Subcutaneous abdominal adipose tissue (tissue), 5 donors: ENCODE data around the gene DUS1L.

Source experiments
- H3K27ac ChIP-seq: one replicate; pipeline ENCODE4 v1.7.0; 2013; ENCODE audit warnings: low read depth, mild to moderate bottlenecking, inconsistent platforms, low read length, moderate library complexity
- H3K27me3 ChIP-seq, 5 donors: one replicate each; pipeline ENCODE4 v1.7.0; 2013; ENCODE audit warnings: low read length in 5 of 5, inconsistent platforms in 1 of 5; ENCODE audit not compliant: control insufficient read depth in 5 of 5, insufficient read depth in 4 of 5
- H3K36me3 ChIP-seq, 5 donors: one replicate each; pipeline ENCODE4 v1.7.0; 2013; ENCODE audit warnings: low read length in 5 of 5; ENCODE audit not compliant: control insufficient read depth in 5 of 5, insufficient read depth in 5 of 5
- H3K4me1 ChIP-seq, 5 donors: one replicate each; pipeline ENCODE4 v1.7.0; 2013; ENCODE audit warnings: low read length in 5 of 5, mild to moderate bottlenecking in 3 of 5, moderate library complexity in 1 of 5; ENCODE audit not compliant: control insufficient read depth in 5 of 5, insufficient read depth in 5 of 5
- H3K4me3 ChIP-seq, 5 donors: one replicate each; pipeline ENCODE4 v1.7.0; 2013; ENCODE audit warnings: low read length in 5 of 5, low read depth in 1 of 5
- H3K9ac ChIP-seq, 5 donors: one replicate each; pipeline ENCODE4 v1.7.0; 2013; ENCODE audit warnings: low read length in 5 of 5, mild to moderate bottlenecking in 4 of 5, moderate library complexity in 3 of 5
- H3K9me3 ChIP-seq, 5 donors: one replicate each; pipeline ENCODE4 v1.7.0; 2013; ENCODE audit warnings: low read length in 5 of 5; ENCODE audit not compliant: control insufficient read depth in 5 of 5
- donor health status: healthy.
- donor health status: healthy.
- donor health status: healthy.
- donor health status: healthy.
- donor health status: healthy.

The DUS1L gene

DNA sequence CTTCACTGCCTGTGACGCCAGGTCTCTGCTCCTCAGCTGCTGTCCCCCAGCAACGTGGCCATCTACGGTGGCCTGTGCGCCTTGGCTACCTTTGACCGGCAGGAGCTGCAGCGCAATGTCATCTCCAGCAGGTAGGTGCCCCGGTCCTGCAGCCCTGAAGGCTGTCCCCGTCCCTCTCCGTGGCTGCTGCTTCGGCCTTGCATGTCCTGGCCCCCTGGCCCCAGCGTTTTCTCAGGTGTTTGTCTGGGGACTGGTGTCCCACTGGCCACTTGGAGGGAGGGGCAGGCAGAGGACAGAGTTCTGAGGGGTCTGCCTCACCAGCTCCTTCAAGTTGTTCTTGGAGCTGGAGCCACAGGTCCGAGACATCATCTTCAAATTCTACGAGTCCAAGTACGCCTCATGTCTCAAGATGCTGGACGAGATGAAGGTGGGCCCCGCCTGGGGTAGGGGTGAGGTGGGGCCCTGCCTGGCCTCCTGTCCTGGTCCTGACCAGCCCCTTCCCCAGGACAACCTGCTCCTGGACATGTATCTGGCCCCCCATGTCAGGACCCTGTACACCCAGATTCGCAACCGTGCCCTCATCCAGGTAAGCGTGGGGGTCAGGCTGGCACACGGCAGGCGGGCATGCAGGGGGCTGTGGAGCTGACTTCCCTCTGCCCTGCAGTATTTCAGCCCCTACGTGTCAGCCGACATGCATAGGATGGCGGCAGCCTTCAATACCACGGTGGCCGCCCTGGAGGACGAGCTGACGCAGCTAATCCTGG lies 9.5 kb downstream of the DUS1L start:
- H3K9ac ChIP-seq = no peak overlapping the region
- no peaks in the 10 kb centered on the region for H3K9me3 ChIP-seq
- H3K4me3 ChIP-seq = no peak overlapping the region
- H3K27me3 ChIP-seq = no peaks in the 10 kb centered on the region
- no peak overlapping the region for H3K27ac ChIP-seq
- peaks cover 0 to 76% (median 74%) of the 10 kb centered on the region in 5 donors for H3K36me3 ChIP-seq
- H3K4me1 ChIP-seq = peaks cover 3 to 25% (median 20%) of the 10 kb centered on the region in 5 donors

DNA sequence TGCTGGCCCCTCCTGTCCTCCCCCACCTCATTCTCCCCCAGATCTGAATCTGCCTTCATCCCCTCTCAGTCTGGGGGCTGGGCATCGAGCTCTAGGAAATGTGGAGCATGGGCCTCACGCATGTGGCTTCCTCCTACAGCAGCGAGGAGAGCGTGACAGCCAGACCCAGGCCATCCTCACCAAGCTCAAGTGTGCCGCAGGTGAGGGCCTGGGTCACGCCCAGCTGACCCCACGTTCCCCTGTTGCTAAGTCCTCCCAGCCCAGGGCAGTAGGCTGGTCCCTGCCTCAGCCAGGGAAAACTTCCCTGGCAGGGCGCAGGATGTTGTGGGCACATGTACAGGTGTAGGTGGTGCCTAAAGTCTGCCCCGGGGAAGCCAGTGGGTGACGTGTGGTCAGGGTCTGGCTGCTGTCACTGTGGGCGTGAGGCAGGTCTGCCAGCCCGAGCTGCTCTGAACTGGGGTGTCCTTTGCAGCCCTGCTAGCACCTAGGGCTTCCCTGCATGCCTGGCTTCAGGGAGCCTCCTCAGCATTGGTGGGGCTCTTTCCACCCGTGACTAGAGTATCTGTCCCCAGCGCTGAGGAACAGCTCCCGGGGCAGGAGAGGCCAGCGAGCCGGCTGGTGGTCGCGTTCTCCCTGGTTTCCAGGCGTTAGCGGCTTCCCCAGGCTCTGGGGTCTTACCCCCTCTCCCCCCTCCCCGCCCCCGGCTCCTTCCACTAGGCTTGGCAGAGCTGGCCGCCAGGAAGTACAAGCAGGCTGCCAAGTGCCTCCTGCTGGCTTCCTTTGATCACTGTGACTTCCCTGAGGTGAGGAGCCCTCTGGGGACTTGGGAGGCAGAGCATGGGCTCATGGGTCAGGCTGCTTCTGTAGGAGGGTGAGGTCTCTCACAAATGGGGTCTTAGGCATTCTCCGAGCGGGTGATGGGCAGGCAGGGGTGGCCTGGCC lies 10.3 kb downstream of the DUS1L start:
- H3K36me3 ChIP-seq = peaks cover 0 to 68% (median 66%) of the 10 kb centered on the region in 5 donors
- H3K27ac ChIP-seq = no peak overlapping the region
- no peaks in the 10 kb centered on the region for H3K27me3 ChIP-seq
- no peak overlapping the region for H3K9ac ChIP-seq
- no peak overlapping the region for H3K4me3 ChIP-seq
- H3K9me3 ChIP-seq = no peaks in the 10 kb centered on the region
- peaks cover 3 to 33% (median 28%) of the 10 kb centered on the region in 5 donors for H3K4me1 ChIP-seq

GRCh38 chr17:82054351-82055022 lies 11.1 kb downstream of the DUS1L start:
- H3K4me3 ChIP-seq = no peak overlapping the region
- H3K36me3 ChIP-seq = peaks cover 0 to 67% (median 61%) of the 10 kb centered on the region in 5 donors
- H3K27ac ChIP-seq = no peak overlapping the region
- H3K4me1 ChIP-seq = peaks cover 3 to 39% (median 33%) of the 10 kb centered on the region in 5 donors
- no peak overlapping the region for H3K9ac ChIP-seq
- no peaks in the 10 kb centered on the region for H3K9me3 ChIP-seq
- no peaks in the 10 kb centered on the region for H3K27me3 ChIP-seq

DNA sequence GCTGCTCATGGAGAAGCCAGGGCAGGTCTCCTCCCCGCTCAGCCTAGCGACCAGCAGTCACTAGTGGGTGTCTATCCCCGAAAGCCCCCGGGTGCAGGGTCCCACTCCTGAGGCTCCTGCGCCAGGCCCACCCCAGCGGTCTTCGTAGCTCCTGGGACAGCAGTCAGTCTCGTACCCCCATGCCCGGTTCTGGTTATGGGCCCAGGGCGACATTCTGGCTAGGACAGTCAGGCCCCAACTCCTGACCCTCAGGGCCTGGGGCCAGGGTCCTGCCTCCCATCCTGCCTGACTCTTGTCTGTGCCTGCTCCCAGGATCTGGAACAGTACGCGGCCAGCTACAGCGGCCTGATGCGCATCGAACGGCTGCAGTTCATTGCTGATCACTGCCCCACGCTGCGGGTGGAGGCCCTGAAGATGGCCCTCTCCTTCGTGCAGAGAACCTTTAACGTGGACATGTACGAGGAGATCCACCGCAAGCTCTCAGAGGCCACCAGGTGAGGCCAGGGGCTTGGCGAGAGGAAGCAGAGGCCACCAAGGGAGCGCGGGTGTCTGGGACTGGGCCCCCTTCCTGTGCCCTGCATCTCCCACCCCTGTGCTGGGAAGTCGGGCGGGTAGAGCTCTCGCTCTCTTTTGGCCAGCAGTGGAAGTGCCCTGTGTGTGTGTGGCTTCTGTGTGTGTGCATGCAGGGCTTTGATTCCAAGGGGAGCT lies 11.9 kb downstream of the DUS1L start:
- Histone ChIP-seq H3K9me3 (no peaks in the 10 kb centered on the region), H3K27me3 (no peaks in the 10 kb centered on the region), H3K27ac (no peak overlapping the region), H3K4me3 (no peak overlapping the region), H3K9ac (peak overlapping the region in 1 of 5 donors; percentile 92), H3K36me3 (peaks cover 0 to 67% (median 58%) of the 10 kb centered on the region in 5 donors), H3K4me1 (peaks cover 3 to 39% (median 33%) of the 10 kb centered on the region in 5 donors)

- Histone ChIP-seq H3K9me3 (no peaks in the 10 kb centered on the region), H3K4me3 (peak overlapping the region in 2 of 5 donors; percentile 6 to 83), H3K27ac (no peak overlapping the region), H3K27me3 (no peaks in the 10 kb centered on the region), H3K4me1 (peaks cover 3 to 39% (median 33%) of the 10 kb centered on the region in 5 donors), H3K36me3 (peaks cover 0 to 66% (median 58%) of the 10 kb centered on the region in 5 donors), H3K9ac (peak overlapping the region in 2 of 5 donors; percentile 86 to 92)
Measured at GRCh38 chr17:82053130-82053529, 12.5 kb downstream of the DUS1L start.

DNA sequence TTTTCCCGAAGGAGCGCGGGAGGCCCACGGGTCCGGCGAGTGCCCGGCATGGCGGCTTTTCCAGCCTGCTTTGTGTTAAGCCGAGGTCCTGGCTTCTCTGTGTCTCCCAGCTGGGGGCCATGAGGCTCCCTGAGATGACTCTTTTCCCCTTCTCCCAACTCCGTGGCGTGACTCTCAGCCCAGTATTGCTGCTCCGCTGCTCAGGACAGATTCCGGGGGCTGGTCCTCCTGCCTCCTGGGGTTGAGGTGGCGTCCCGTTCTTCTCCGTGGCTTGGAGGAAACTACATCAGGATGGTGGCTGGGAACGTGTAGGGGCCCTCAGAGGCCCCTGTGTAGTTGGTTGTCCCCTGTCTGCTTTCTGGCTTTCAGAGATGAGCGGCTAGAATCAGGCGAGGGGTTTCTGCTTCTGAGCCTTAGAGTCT lies 13.0 kb downstream of the DUS1L start:
- no peak overlapping the region for H3K27ac ChIP-seq
- peak overlapping the region; percentile 68 to 92 (median 82) for H3K9ac ChIP-seq
- H3K4me3 ChIP-seq = peak overlapping the region; percentile 67 to 83 (median 79)
- H3K36me3 ChIP-seq = peaks cover 0 to 66% (median 58%) of the 10 kb centered on the region in 5 donors
- H3K9me3 ChIP-seq = no peaks in the 10 kb centered on the region
- peaks cover 3 to 39% (median 33%) of the 10 kb centered on the region in 5 donors for H3K4me1 ChIP-seq
- no peaks in the 10 kb centered on the region for H3K27me3 ChIP-seq

- peak within 1 kb of the TSS; percentile 67 to 83 (median 79) for H3K4me3 ChIP-seq
- H3K27ac ChIP-seq = no peak within 1 kb of the TSS
- peak within 1 kb of the TSS; percentile 68 to 92 (median 82) for H3K9ac ChIP-seq
- H3K27me3 ChIP-seq = no peaks in the 10 kb centered on the region
- peaks cover 4 to 39% (median 33%) of the 10 kb centered on the region in 5 donors for H3K4me1 ChIP-seq
- no peaks in the 10 kb centered on the region for H3K9me3 ChIP-seq
- H3K36me3 ChIP-seq = peaks cover 0 to 66% (median 57%) of the 10 kb centered on the region in 5 donors
Measured at GRCh38 chr17:82051776-82052637, 13.6 kb downstream of the DUS1L start, which contains the start of the genes GPS1 and RFNG. TSS of gene GPS1 (plus strand) at chr17:82051898. CDS start at chr17:82051932, 34 bp downstream. TSS of gene RFNG (minus strand) at chr17:82051811. CDS start at chr17:82051766, 45 bp downstream.

DNA sequence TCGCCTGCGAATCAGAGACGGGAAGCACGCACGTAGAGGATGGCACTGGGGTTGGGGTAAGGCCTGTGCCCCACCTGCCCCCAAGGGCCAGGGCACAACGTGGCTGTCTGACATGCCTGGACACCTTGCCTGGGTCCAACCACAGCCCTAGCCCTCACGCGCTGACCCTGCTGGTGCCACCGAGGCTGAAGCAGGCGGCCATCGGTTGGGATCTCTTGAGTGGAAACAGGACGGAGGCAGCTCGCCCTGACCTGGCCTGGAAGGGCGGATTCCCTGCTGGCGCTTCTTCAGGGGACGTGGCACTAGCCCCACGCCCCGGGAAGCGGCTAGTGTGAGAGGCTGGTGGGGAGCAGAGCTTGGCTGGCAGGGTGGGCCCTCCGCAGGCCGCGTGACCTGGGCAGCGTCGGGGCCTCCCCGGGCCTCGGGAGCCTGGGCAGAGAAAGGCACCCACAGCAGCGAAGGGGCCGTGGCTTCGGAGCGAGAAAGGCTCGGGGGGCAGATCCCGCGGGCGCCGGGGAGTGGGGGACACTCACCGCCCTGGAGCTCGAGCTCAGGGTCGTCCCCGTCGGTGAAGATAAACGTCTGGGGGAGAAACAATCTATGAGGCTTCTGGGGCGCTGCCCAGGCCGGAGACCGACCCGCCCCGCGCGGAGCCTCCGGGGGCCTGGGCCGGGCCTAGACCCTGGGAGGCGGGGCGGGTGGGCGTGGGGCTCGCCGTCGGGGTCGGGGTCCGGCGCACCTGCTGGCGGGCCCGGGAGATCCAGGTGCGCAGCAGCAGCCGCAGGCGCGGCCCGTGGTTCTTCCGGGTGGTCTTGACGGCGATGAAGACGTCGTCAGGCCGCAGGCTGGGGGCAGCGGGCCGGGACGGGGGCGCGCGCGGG lies 14.6 kb downstream of the DUS1L start:
- Histone ChIP-seq H3K4me1 (peaks cover 4 to 43% (median 33%) of the 10 kb centered on the region in 5 donors), H3K27me3 (no peaks in the 10 kb centered on the region), H3K9me3 (no peaks in the 10 kb centered on the region), H3K4me3 (peak overlapping the region in 4 of 5 donors; percentile 70 to 83 (median 80)), H3K9ac (peak overlapping the region in 4 of 5 donors; percentile 54 to 88 (median 78)), H3K36me3 (peaks cover 0 to 60% (median 48%) of the 10 kb centered on the region in 5 donors), H3K27ac (no peak overlapping the region)
